DOHH2 (cell line): Measurements from ENCODE around the gene PMS1.

Experiments used
- H3F3A ChIP-seq: fragments of 200-600 bp; sonication (generic), shearing (Covaris generic); 2 replicates; pipeline ENCODE4 v1.6.0; 2016; ENCODE audit warnings: antibody characterized with exemption, mild to moderate bottlenecking; ENCODE audit not compliant: control insufficient read depth, insufficient read depth
- H3K27ac ChIP-seq: fragments of 200-600 bp; sonication (generic); 2 replicates; pipeline ENCODE4 v1.5.1; 2014; ENCODE audit warnings: low read depth, mild to moderate bottlenecking, low read length, moderate library complexity
- H3K27me3 ChIP-seq: fragments of 200-600 bp; sonication (generic); 2 replicates; pipeline ENCODE4 v1.6.1; 2014; ENCODE audit warnings: mild to moderate bottlenecking, low read length, mixed read lengths; ENCODE audit not compliant: control insufficient read depth
- H3K36me3 ChIP-seq: fragments of 200-600 bp; sonication (generic); 2 replicates; pipeline ENCODE4 v1.6.1; 2014; ENCODE audit warnings: mild to moderate bottlenecking, low read length, moderate library complexity, mixed read lengths; ENCODE audit not compliant: control insufficient read depth
- H3K4me1 ChIP-seq: fragments of 200-600 bp; sonication (generic); 2 replicates; pipeline ENCODE4 v1.6.1; 2014; ENCODE audit warnings: mild to moderate bottlenecking, low read length, mixed read lengths; ENCODE audit not compliant: control insufficient read depth
- H3K4me2 ChIP-seq: fragments of 200-600 bp; sonication (generic); 2 replicates; pipeline ENCODE4 v1.6.0; 2014; ENCODE audit warnings: mild to moderate bottlenecking, low read length, moderate library complexity
- H3K4me3 ChIP-seq: fragments of 200-600 bp; sonication (generic); 2 replicates; pipeline ENCODE4 v1.5.1; 2014; ENCODE audit warnings: mild to moderate bottlenecking, low read length, mixed read lengths
- H3K79me2 ChIP-seq: fragments of 200-600 bp; sonication (generic); 2 replicates; pipeline ENCODE4 v1.6.1; 2014; ENCODE audit warnings: mild to moderate bottlenecking, low read length, mixed read lengths; ENCODE audit not compliant: control insufficient read depth
- H3K9me2 ChIP-seq: fragments of 200-600 bp; sonication (generic); replicated peaks from 2 replicates; pipeline ENCODE4 v1.6.1; 2014; ENCODE audit warnings: mild to moderate bottlenecking, low read length, mixed read lengths; ENCODE audit not compliant: control insufficient read depth
- H3K9me3 ChIP-seq: fragments of 200-600 bp; sonication (generic); 2 replicates; pipeline ENCODE4 v1.6.1; 2014; ENCODE audit warnings: antibody characterized with exemption, low read length, mixed read lengths; ENCODE audit not compliant: control insufficient read depth, insufficient read depth
- H4K20me1 ChIP-seq: fragments of 200-600 bp; sonication (generic); 2 replicates; pipeline ENCODE4 v1.6.0; 2014; ENCODE audit warnings: low read depth, mild to moderate bottlenecking, antibody characterized with exemption, low read length, moderate library complexity; ENCODE audit not compliant: control insufficient read depth, insufficient read depth
- EZH2phosphoT487 ChIP-seq: fragments of 200-600 bp; sonication (generic); IDR thresholded peaks from 2 replicates; pipeline ENCODE4 v1.6.1; 2017; ENCODE audit warnings: borderline replicate concordance, mild to moderate bottlenecking, antibody characterized with exemption, low read length, moderate library complexity, mixed read lengths
- TF ChIP-seq, protein P1 (sequence below): fragments of 200-600 bp; sonication (generic); IDR thresholded peaks from one replicate; pipeline ENCODE4 v1.5.1; 2014; ENCODE audit warnings: antibody characterized with exemption, mild to moderate bottlenecking, low read depth, low read length; ENCODE audit not compliant: poor library complexity, severe bottlenecking

PMS1 gene

DNA sequence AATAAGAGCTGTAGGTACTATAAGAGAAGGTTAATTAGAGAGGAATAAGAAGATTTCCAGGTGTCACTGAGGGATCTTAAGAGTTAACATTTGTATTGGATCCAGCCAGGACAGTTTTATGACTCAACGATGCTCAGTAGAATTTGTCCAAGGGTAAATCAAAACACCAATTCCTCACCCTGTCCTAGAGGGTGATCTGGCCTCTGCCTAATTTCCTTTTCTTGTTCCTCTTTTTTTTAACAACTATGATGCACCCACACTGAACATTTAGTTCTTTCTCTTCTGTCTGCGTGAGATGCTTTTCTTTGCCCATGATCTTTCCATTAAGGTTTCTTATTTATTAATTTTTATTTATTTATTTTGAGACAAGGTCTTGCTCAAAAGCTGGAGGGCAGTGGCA is 92.0 kb downstream of the PMS1 start:
- H4K20me1 ChIP-seq = no peaks in the 10 kb centered on the region
- H3K79me2 ChIP-seq = no peaks in the 10 kb centered on the region
- H3K4me1 ChIP-seq = 0 out of 2 replicates have a peak, but pooled peaks cover 4% of the 10 kb centered on the region
- TF ChIP-seq, protein P1, sequence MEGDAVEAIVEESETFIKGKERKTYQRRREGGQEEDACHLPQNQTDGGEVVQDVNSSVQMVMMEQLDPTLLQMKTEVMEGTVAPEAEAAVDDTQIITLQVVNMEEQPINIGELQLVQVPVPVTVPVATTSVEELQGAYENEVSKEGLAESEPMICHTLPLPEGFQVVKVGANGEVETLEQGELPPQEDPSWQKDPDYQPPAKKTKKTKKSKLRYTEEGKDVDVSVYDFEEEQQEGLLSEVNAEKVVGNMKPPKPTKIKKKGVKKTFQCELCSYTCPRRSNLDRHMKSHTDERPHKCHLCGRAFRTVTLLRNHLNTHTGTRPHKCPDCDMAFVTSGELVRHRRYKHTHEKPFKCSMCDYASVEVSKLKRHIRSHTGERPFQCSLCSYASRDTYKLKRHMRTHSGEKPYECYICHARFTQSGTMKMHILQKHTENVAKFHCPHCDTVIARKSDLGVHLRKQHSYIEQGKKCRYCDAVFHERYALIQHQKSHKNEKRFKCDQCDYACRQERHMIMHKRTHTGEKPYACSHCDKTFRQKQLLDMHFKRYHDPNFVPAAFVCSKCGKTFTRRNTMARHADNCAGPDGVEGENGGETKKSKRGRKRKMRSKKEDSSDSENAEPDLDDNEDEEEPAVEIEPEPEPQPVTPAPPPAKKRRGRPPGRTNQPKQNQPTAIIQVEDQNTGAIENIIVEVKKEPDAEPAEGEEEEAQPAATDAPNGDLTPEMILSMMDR = no peak
- TF ChIP-seq EZH2phosphoT487 = no peak
- H3K4me3 ChIP-seq = no peak overlapping the region
- H3K27me3 ChIP-seq = no peaks in the 10 kb centered on the region
- H3F3A ChIP-seq = peaks cover 11% of the 10 kb centered on the region; the same call in 1 of the 2 replicates
- H3K4me2 ChIP-seq = no peak overlapping the region
- H3K36me3 ChIP-seq = peaks cover 27% of the 10 kb centered on the region
- no peaks in the 10 kb centered on the region for H3K9me2 ChIP-seq
- no peak overlapping the region for H3K27ac ChIP-seq
- H3K9me3 ChIP-seq = no peaks in the 10 kb centered on the region

DNA sequence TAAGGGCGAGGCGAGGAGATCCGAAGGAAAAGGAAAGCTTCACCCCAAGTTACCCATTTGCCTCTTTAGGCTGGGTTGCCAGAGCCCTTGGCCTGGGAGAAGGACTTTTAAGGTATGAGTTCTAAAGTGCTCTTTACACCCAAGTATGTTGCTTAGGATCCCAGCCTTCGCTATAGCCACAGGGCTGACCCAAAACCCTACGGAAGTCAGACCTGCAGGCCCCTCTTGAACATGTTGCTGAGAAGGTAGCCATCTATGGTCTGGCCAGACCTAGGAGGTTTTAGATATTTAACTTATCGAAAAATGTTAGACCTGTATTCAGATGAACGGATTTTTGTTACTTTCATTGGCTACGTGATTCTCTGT is 95.4 kb downstream of the PMS1 start:
- Histone ChIP-seq H3K79me2 (no peaks in the 10 kb centered on the region), H3K27me3 (no peaks in the 10 kb centered on the region), H3K4me1 (0 out of 2 replicates have a peak, but pooled peaks cover 2% of the 10 kb centered on the region), H3K4me2 (no peak overlapping the region), H3K9me2 (no peaks in the 10 kb centered on the region), H4K20me1 (no peaks in the 10 kb centered on the region), H3K9me3 (no peaks in the 10 kb centered on the region), H3K4me3 (no peak overlapping the region), H3K27ac (no peak overlapping the region), H3F3A (peaks cover 16% of the 10 kb centered on the region), H3K36me3 (peaks cover 12% of the 10 kb centered on the region)
- TF ChIP-seq, protein P1 = no peak
- no peak for TF ChIP-seq EZH2phosphoT487

DNA sequence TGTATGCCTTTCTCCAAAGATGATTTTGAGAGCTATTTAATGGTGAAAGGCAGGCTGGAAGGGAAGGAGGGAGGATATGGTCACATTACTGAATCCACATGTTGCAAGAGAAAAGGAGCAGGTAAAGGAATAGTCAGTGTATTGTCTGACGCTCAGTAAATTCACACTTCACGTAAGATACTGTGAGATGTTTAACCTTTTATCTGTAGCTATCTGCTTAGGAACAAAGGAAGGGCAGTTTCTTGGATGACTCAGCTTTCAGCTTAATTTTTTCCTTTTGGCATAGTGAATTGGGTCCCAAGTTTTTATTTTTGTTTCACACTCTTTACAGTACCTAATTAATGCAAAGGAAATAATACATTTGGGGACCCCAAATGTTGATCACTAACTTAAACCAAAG is 96.2 kb downstream of the PMS1 start:
- no peak overlapping the region for H3K27ac ChIP-seq
- no peak overlapping the region for H3K4me3 ChIP-seq
- H3K36me3 ChIP-seq = peaks cover 5% of the 10 kb centered on the region; the same call in 1 of the 2 replicates

More for the DNA sequence above, 96.2 kb downstream of the PMS1 start:
- no peaks in the 10 kb centered on the region for H3K9me3 ChIP-seq
- TF ChIP-seq, protein P1 = no peak
- no peak for TF ChIP-seq EZH2phosphoT487
- no peaks in the 10 kb centered on the region for H3K79me2 ChIP-seq
- H3K27me3 ChIP-seq = no peaks in the 10 kb centered on the region
- no peaks in the 10 kb centered on the region for H3K4me1 ChIP-seq
- H3F3A ChIP-seq = peaks cover 16% of the 10 kb centered on the region
- no peaks in the 10 kb centered on the region for H3K9me2 ChIP-seq
- H4K20me1 ChIP-seq = no peaks in the 10 kb centered on the region
- no peak overlapping the region for H3K4me2 ChIP-seq
